ENCODE results near the gene CWH43.

- no peak for TF ChIP-seq CTCF (IDR thresholded peaks at IDR 0.05)
- TF ChIP-seq POLR2A (IDR thresholded peaks at IDR 0.05), result no peak
- no peak for TF ChIP-seq POLR2AphosphoS5 (IDR thresholded peaks at IDR 0.05)
Measured at GRCh38 chr4:49063670-49064069, 77.6 kb downstream of the CWH43 start.

Measured in breast epithelium (tissue), 3 donors.